Upper lobe of left lung (tissue), 6 donors: ENCODE results near the gene SMPX. TPM values are rescaled to one million over a fixed set of nuclear protein-coding genes. Genes with fewer than 3 reads are reported as not detected.

Source experiments
- ATAC-seq, 2 donors: fragments of 200-7000 bp; cut with Tn5 transposase; one replicate each; pipeline ENCODE4 v1.9.1; 2022; ENCODE audit warnings: mild to moderate bottlenecking in 2 of 2, moderate library complexity in 2 of 2; ENCODE audit not compliant: low FRiP score in 2 of 2
- DNase-seq, 2 donors: peaks; one replicate each; pipeline ENCODE4 v3.0.0-alpha.2; 2019 to 2020
- H3K27ac ChIP-seq, 4 donors: fragments of 200-600 bp; sonication (generic); one replicate each; pipeline ENCODE4 v1.5.1; 2016 to 2019
- H3K27me3 ChIP-seq, 4 donors: fragments of 200-600 bp; sonication (generic); one replicate each; pipeline ENCODE4 v1.5.1; 2017 to 2019
- H3K36me3 ChIP-seq, 4 donors: fragments of 200-600 bp; sonication (generic); one replicate each; pipeline ENCODE4 v1.5.1; 2016 to 2019
- H3K4me1 ChIP-seq, 4 donors: fragments of 200-600 bp; sonication (generic); one replicate each; pipeline ENCODE4 v1.5.1; 2018 to 2019
- H3K4me3 ChIP-seq, 4 donors: fragments of 200-600 bp; sonication (generic); one replicate each; pipeline ENCODE4 v1.5.1; 2017 to 2019; ENCODE audit warnings: mild to moderate bottlenecking in 2 of 4, moderate library complexity in 1 of 4
- H3K9me3 ChIP-seq, 4 donors: fragments of 200-600 bp; sonication (generic); one replicate each; pipeline ENCODE4 v1.5.1; 2018 to 2019
- CTCF ChIP-seq, 6 experiments: fragments of 450-650 bp in 4 of 6; fragments of 200-600 bp in 2 of 6; sonication (generic) in 2 of 6; IDR thresholded peaks; one replicate each; pipeline ENCODE4 v1.5.1; 2016 to 2019; ENCODE audit warnings: antibody characterized with exemption in 6 of 6
- EP300 ChIP-seq, 4 donors: sonication (generic); formaldehyde crosslinking; IDR thresholded peaks; one replicate each; pipeline ENCODE4 v1.5.1; 2017; ENCODE audit warnings: antibody characterized with exemption in 4 of 4, control low read depth in 2 of 4
- POLR2A ChIP-seq, 4 donors: fragments of 450-650 bp; IDR thresholded peaks; one replicate each; pipeline ENCODE4 v1.5.1; 2016 to 2017; ENCODE audit warnings: antibody characterized with exemption in 4 of 4, mild to moderate bottlenecking in 2 of 4
- POLR2AphosphoS5 ChIP-seq, 2 donors: sonication (generic); formaldehyde crosslinking; IDR thresholded peaks; one replicate each; pipeline ENCODE4 v1.5.1; 2017; ENCODE audit warnings: antibody characterized with exemption in 2 of 2
- WGBS, 2 donors: methylation state at CpG; one replicate each; pipeline ENCODE4 v1.1.5; 2017 to 2018; 5-methylcytosine and 5-hydroxymethylcytosine counted together
- total RNA-seq, 6 donors: library from RNA; depleted of rRNA in 4 of 6; stranded (reverse); fragments of >200 nt in 4 of 6; gene quantifications; one replicate each; pipeline versions ENCODE4 v1.1.0 to v1.2.1, GENCODE V29; 2016 to 2021
- donor health status: DM: no; HTN: no; CAD: no; lungs with moderate emphysema.
- donor health status: DM: no; HTN: yes; CAD: no; lungs with severe emphysema.

SMPX gene
- total RNA-seq, 6 donors from 2014 or later = 2.4 TPM; not detected in 5

DNA sequence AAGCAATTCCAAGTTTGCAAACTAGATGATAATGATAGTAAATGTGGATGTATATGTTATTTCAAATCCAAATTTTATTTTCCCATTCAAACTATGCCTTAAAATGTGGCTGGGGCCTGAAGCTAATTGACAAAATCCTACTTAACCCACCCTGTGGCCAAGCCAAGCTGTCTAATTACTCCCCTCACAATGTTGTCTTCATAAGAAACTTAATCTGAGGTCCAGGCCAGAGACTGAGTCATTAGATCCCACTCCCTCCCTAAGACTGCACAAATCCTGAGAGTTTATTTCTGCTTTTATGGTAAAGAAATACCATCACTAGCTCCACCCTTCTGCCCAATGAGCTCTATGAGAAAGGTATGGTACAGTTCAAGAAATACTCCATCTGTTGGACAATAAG lies 16.6 kb downstream of the SMPX start:
- no peak for ATAC-seq
- Histone ChIP-seq H3K27me3 (no peaks in the 10 kb centered on the region), H3K9me3 (no peaks in the 10 kb centered on the region), H3K36me3 (no peaks in the 10 kb centered on the region), H3K4me1 (no peaks in the 10 kb centered on the region), H3K27ac (no peak overlapping the region), H3K4me3 (no peak overlapping the region)
- DNase-seq = no peak
- TF ChIP-seq POLR2A (IDR thresholded peaks at IDR 0.05) (no peak), CTCF (IDR thresholded peaks at IDR 0.05) (no peak), POLR2AphosphoS5 (IDR thresholded peaks at IDR 0.05) (no peak), EP300 (IDR thresholded peaks at IDR 0.05) (no peak)

GRCh38 chrX:21740329-21741274 lies 17.3 kb downstream of the SMPX start:
- DNase-seq (no peak), ATAC-seq (no peak)
- H3K27ac ChIP-seq = no peak overlapping the region
- no peaks in the 10 kb centered on the region for H3K4me1 ChIP-seq
- no peak overlapping the region for H3K4me3 ChIP-seq
- no peaks in the 10 kb centered on the region for H3K27me3 ChIP-seq
- no peaks in the 10 kb centered on the region for H3K9me3 ChIP-seq
- no peak for TF ChIP-seq POLR2A (IDR thresholded peaks at IDR 0.05)
- no peaks in the 10 kb centered on the region for H3K36me3 ChIP-seq
- WGBS, 2 donors = 40 to 65% methylated on average over 1 of the region's 1 CpG

- TF ChIP-seq CTCF (IDR thresholded peaks at IDR 0.05) (no peak), POLR2AphosphoS5 (IDR thresholded peaks at IDR 0.05) (no peak), POLR2A (IDR thresholded peaks at IDR 0.05) (no peak), EP300 (IDR thresholded peaks at IDR 0.05) (no peak)
- 58 to 75% methylated on average over 3 to 4 of the region's 4 CpGs for WGBS, 2 donors
Measured at GRCh38 chrX:21738950-21739287, 19.0 kb downstream of the SMPX start.

GRCh38 chrX:21738210-21738949 lies 19.5 kb downstream of the SMPX start:
- DNase-seq = no peak
- no peak for TF ChIP-seq CTCF (IDR thresholded peaks at IDR 0.05)
- TF ChIP-seq POLR2A (IDR thresholded peaks at IDR 0.05) = no peak
- no peak for TF ChIP-seq EP300 (IDR thresholded peaks at IDR 0.05)
- TF ChIP-seq POLR2AphosphoS5 (IDR thresholded peaks at IDR 0.05) = no peak
- no peak for ATAC-seq

More at GRCh38 chrX:21738950-21739287, 19.0 kb downstream of the SMPX start:
- Histone ChIP-seq H3K9me3 (no peaks in the 10 kb centered on the region), H3K4me3 (no peak overlapping the region), H3K4me1 (no peaks in the 10 kb centered on the region), H3K27ac (no peak overlapping the region), H3K36me3 (no peaks in the 10 kb centered on the region), H3K27me3 (no peaks in the 10 kb centered on the region)
- ATAC-seq (no peak), DNase-seq (no peak)

GRCh38 chrX:21735768-21736127 lies 22.2 kb downstream of the SMPX start:
- no peak for TF ChIP-seq EP300 (IDR thresholded peaks at IDR 0.05)
- TF ChIP-seq POLR2AphosphoS5 (IDR thresholded peaks at IDR 0.05) = no peak
- TF ChIP-seq POLR2A (IDR thresholded peaks at IDR 0.05) = no peak
- TF ChIP-seq CTCF (IDR thresholded peaks at IDR 0.05) = no peak
- ATAC-seq (no peak), DNase-seq (no peak)
- Histone ChIP-seq H3K27me3 (no peaks in the 10 kb centered on the region), H3K36me3 (no peaks in the 10 kb centered on the region), H3K4me3 (no peak overlapping the region), H3K9me3 (no peaks in the 10 kb centered on the region), H3K27ac (no peak overlapping the region), H3K4me1 (no peaks in the 10 kb centered on the region)
- WGBS, 2 donors = 75 to 91% methylated on average over 1 of the region's 1 CpG

More at GRCh38 chrX:21738210-21738949, 19.5 kb downstream of the SMPX start:
- WGBS, 2 donors = 47 to 58% methylated on average over 13 to 15 of the region's 15 CpGs
- Histone ChIP-seq H3K4me3 (no peak overlapping the region), H3K4me1 (no peaks in the 10 kb centered on the region), H3K27ac (no peak overlapping the region), H3K36me3 (no peaks in the 10 kb centered on the region), H3K27me3 (no peaks in the 10 kb centered on the region), H3K9me3 (no peaks in the 10 kb centered on the region)
